Mucosa of descending colon (tissue), 3 donors: ENCODE results near the gene FBXO28. TPM values are rescaled to one million over a fixed set of nuclear protein-coding genes. Genes with fewer than 3 reads are reported as not detected.

ENCODE experiments used
- ATAC-seq: fragments of 200-7000 bp; cut with Tn5 transposase; one replicate; pipeline ENCODE4 v1.9.1; 2020; ENCODE audit warnings: mild to moderate bottlenecking, moderate library complexity
- DNase-seq, 3 donors: peaks; one replicate each; pipeline ENCODE4 v3.0.0-alpha.2; 2020
- H3K36me3 ChIP-seq: fragments of 200-600 bp; one replicate; pipeline ENCODE4 v1.8.0; 2021; ENCODE audit warnings: low read depth, mild to moderate bottlenecking
- H3K4me1 ChIP-seq: fragments of 200-600 bp; one replicate; pipeline ENCODE4 v1.8.0; 2021; ENCODE audit warnings: low read depth, mild to moderate bottlenecking
- H3K4me3 ChIP-seq: fragments of 200-600 bp; one replicate; pipeline ENCODE4 v1.8.0; 2021; ENCODE audit warnings: mild to moderate bottlenecking
- H3K9me3 ChIP-seq: fragments of 200-600 bp; one replicate; pipeline ENCODE4 v1.8.0; 2021; ENCODE audit warnings: mild to moderate bottlenecking
- CTCF ChIP-seq: fragments of 200-600 bp; IDR thresholded peaks from one replicate; pipeline ENCODE4 v1.8.0; 2022; ENCODE audit warnings: antibody characterized with exemption, mild to moderate bottlenecking
- intact Hi-C, 2 donors: fragments of 100-400 bp; cut with DNase I in 1 of 2; cut with micrococcal nuclease in 1 of 2; formaldehyde crosslinking; loops; one replicate each; pipeline versions ENCODE4 v1.11.0 to v1.11.1; 2022; cut with DNase I, micrococcal nuclease
- total RNA-seq, 3 donors: library from RNA; stranded (reverse); fragmentation: NEBNext Ultra II Directional in 2 of 3; extraction: Animal tissue kit (Norgen Biotek cat#: 25700) in 2 of 3; gene quantifications; one replicate each; pipeline versions ENCODE4 v1.2.1 to v1.2.4, GENCODE V29; 2021 to 2023
- donor health status: DM: no; HTN: no; CAD: no; lungs with moderate emphysema.
- donor health status: DM: no; HTN: no; CAD: no.
- donor health status: DM: no; HTN: yes; CAD: no.

Gene FBXO28
- total RNA-seq, 3 donors from 2014 or later = 31.5 to 35.0 (median 31.6) TPM

GRCh38 chr1:224090116-224090515, 23.8 kb upstream of the FBXO28 start:
- TF ChIP-seq CTCF = no peak
- no peak for ATAC-seq
- no peak for DNase-seq
- no peak overlapping the region for H3K4me3 ChIP-seq
- intact Hi-C loops = no loop called here
- H3K36me3 ChIP-seq = no peaks in the 10 kb centered on the region
- peaks cover 5% of the 10 kb centered on the region for H3K4me1 ChIP-seq
- no peaks in the 10 kb centered on the region for H3K9me3 ChIP-seq

DNA sequence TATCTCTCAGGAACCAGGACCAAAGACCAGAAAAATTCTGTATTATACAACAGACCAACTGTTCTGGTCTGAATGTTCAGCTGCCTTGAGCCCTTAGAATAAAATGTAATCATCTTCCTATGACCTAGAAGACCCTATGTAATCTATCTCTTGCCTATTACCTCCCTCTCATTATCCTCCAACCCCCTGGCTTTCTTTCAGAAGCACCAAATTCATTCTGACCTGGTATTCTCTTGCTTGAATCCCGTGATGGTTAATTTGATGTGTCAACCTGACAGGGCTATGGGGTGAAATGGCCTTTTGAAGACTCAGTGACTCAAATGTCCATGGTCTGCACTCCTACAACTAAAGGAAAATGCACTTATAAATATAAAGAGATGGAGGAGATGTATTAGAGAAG, 21.8 kb upstream of the FBXO28 start:
- no peak for DNase-seq
- intact Hi-C loops = no loop called here
- H3K9me3 ChIP-seq = no peaks in the 10 kb centered on the region
- H3K4me3 ChIP-seq = no peak overlapping the region
- no peak for ATAC-seq
- H3K4me1 ChIP-seq = peaks cover 5% of the 10 kb centered on the region
- TF ChIP-seq CTCF = no peak
- H3K36me3 ChIP-seq = no peaks in the 10 kb centered on the region

DNA sequence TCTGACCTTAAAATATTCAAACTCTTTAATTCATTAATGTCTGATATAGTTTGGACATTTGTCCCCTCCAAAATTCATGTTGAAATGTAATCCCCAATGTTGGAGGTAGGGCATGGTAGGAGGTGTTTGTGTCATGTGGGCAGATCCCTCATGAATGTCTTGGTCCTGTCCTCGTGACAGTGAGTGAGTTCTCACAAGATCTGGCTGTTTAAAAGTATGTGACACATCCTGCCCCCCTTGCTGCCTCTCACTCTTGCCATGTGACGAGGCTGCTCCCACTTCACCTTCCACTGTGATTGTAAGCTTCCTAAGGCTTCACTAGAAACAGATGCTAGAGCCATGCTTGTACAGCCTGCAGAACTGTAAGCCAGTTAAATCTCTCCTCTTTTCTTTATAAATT, 21.3 kb upstream of the FBXO28 start:
- intact Hi-C loops = no loop called here
- peaks cover 5% of the 10 kb centered on the region for H3K4me1 ChIP-seq
- ATAC-seq = no peak
- DNase-seq = no peak
- no peaks in the 10 kb centered on the region for H3K36me3 ChIP-seq
- H3K4me3 ChIP-seq = no peak overlapping the region
- no peaks in the 10 kb centered on the region for H3K9me3 ChIP-seq
- TF ChIP-seq CTCF = no peak

GRCh38 chr1:224095339-224095738, 18.6 kb upstream of the FBXO28 start:
- Histone ChIP-seq H3K9me3 (no peaks in the 10 kb centered on the region), H3K4me3 (no peak overlapping the region), H3K36me3 (no peaks in the 10 kb centered on the region), H3K4me1 (no peaks in the 10 kb centered on the region)
- no peak for ATAC-seq
- intact Hi-C loops = no loop called here
- TF ChIP-seq CTCF = no peak
- no peak for DNase-seq

DNA sequence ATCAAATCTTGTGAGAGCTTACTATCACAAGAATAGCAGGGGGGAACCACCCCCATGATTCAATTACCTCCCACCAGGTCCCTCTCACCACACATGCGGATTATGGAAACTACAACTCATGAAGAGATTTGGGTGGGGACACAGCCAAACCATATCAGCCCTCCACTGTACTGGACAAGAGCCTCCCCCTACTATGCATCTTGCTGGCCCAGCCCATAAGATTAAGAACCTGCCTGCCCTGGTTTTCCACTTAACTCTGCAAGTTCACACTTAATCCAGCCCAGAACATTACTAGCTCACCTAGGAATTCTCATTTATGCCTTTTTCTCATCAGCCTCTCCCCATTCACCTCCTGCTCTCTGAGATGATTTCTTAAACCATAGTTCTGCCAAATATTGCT, 18.0 kb upstream of the FBXO28 start:
- Histone ChIP-seq H3K4me1 (no peaks in the 10 kb centered on the region), H3K36me3 (no peaks in the 10 kb centered on the region), H3K9me3 (no peaks in the 10 kb centered on the region), H3K4me3 (no peak overlapping the region)
- no peak for ATAC-seq
- intact Hi-C loops = no loop called here
- no peak for TF ChIP-seq CTCF
- DNase-seq = no peak

- intact Hi-C loops = no loop called here
- H3K36me3 ChIP-seq = no peaks in the 10 kb centered on the region
- no peak overlapping the region for H3K4me3 ChIP-seq
- TF ChIP-seq CTCF = no peak
- no peaks in the 10 kb centered on the region for H3K9me3 ChIP-seq
- DNase-seq = no peak
- no peaks in the 10 kb centered on the region for H3K4me1 ChIP-seq
- no peak for ATAC-seq
Measured at GRCh38 chr1:224096773-224097172, 17.1 kb upstream of the FBXO28 start.
